Measurements from ENCODE around the gene TSC22D4. TPM values are rescaled to one million over a fixed set of nuclear protein-coding genes. Genes with fewer than 3 reads are reported as not detected.

The TSC22D4 gene
- total and polyA plus RNA-seq, 9 of the 15 experiments (the other 6 are each of a cell fraction or from before 2014, with no cell fraction given) = 0.37 to 107 (median 28.7) TPM

GRCh38 chr7:100478958-100479660, at the start of gene TSC22D4 (continued):
- TF ChIP-seq ZNF407 (IDR thresholded peaks at IDR 0.05; ENCODE audit: low read depth) (no peak; the same call in 1 of the 2 replicates), RBM34 (IDR thresholded peaks at IDR 0.05; ENCODE audit: borderline replicate concordance, insufficient read depth, low read length) (no peak), CBFB (CRISPR knock-in tag; IDR thresholded peaks at IDR 0.05) (no peak), BHLHE40 (IDR thresholded peaks at IDR 0.05; ENCODE audit: low read length) (no peak), TAF1 (IDR thresholded peaks at IDR 0.05; ENCODE audit: control insufficient read depth, extremely low read depth, insufficient read depth, low read length, severe bottlenecking) (peak; percentile 83), KLF6 (CRISPR knock-in tag; IDR thresholded peaks at IDR 0.05; ENCODE audit: borderline replicate concordance) (no peak), ZNF445 (CRISPR knock-in tag; IDR thresholded peaks at IDR 0.05; ENCODE audit: low read depth) (no peak), FOXK1 (CRISPR knock-in tag; IDR thresholded peaks at IDR 0.05; ENCODE audit: borderline replicate concordance) (no peak), CAMTA2 (CRISPR knock-in tag; conservative IDR thresholded peaks at IDR 0.05) (no peak), THRB (CRISPR knock-in tag; conservative IDR thresholded peaks at IDR 0.05) (no peak), ZHX1 (conservative IDR thresholded peaks at IDR 0.05; ENCODE audit: low read length) (0 out of 2 replicates have a peak, but pooled peaks have one; percentile 18), ZC3H8 (IDR thresholded peaks at IDR 0.05) (peak; percentile 41; the same call in 1 of the 2 replicates), SMARCA5 (IDR thresholded peaks at IDR 0.05) (0 out of 2 replicates have a peak, but pooled peaks have one; percentile 14), PPARD (CRISPR knock-in tag; IDR thresholded peaks at IDR 0.05) (no peak), ZNF584 (CRISPR knock-in tag; IDR thresholded peaks at IDR 0.05; ENCODE audit: low read depth) (no peak), SRSF9 (IDR thresholded peaks at IDR 0.05; ENCODE audit: borderline replicate concordance, low read depth, low read length) (no peak)

Measured in K562 (cell line).